Kidney (tissue), 14 donors: ENCODE results near the gene CLDND1. TPM values are rescaled to one million over a fixed set of nuclear protein-coding genes. Genes with fewer than 3 reads are reported as not detected.

Experiments used
- DNase-seq, 5 donors: peaks; one replicate each; pipeline ENCODE4 v3.0.0-alpha.2; 2013 to 2020
- FAIRE-seq: peaks from 2 replicates; lab custom pipeline; 2012; peaks lifted over from hg19 to GRCh38; lab: Jason Lieb, UNC
- H3K27ac ChIP-seq, 2 donors: one replicate each; pipeline ENCODE4 v1.7.0; 2013; ENCODE audit warnings: low read depth in 2 of 2, low read length in 2 of 2, inconsistent platforms in 1 of 2
- H3K27me3 ChIP-seq: one replicate; pipeline ENCODE4 v1.7.1; 2013; ENCODE audit warnings: low read length, inconsistent platforms; ENCODE audit not compliant: control insufficient read depth, insufficient read depth
- H3K36me3 ChIP-seq, 3 donors: one replicate each; pipeline versions ENCODE4 v1.7.0 to v1.7.1; 2013; ENCODE audit warnings: low read length in 3 of 3, control low read depth in 1 of 3, inconsistent platforms in 1 of 3; ENCODE audit not compliant: insufficient read depth in 3 of 3, control insufficient read depth in 2 of 3
- H3K4me1 ChIP-seq, 3 donors: one replicate each; pipeline versions ENCODE4 v1.7.0 to v1.7.1; 2013; ENCODE audit warnings: low read length in 3 of 3, inconsistent platforms in 1 of 3, low read depth in 1 of 3; ENCODE audit not compliant: control insufficient read depth in 2 of 3, insufficient read depth in 2 of 3
- H3K4me3 ChIP-seq, 3 donors: one replicate each; pipeline versions ENCODE4 v1.7.0 to v1.8.1; 2013; ENCODE audit warnings: low read length in 3 of 3, control low read depth in 1 of 3, inconsistent platforms in 1 of 3
- H3K9ac ChIP-seq, 3 donors: one replicate each; pipeline versions ENCODE4 v1.7.0 to v1.7.1; 2013; ENCODE audit warnings: low read length in 3 of 3, control low read depth in 1 of 3, inconsistent platforms in 1 of 3
- H3K9me3 ChIP-seq, 3 donors: one replicate each; pipeline versions ENCODE4 v1.7.0 to v1.7.1; 2013; ENCODE audit warnings: low read length in 3 of 3, control low read depth in 1 of 3, inconsistent platforms in 1 of 3; ENCODE audit not compliant: control insufficient read depth in 2 of 3, insufficient read depth in 1 of 3
- intact Hi-C: fragments of 100-400 bp; cut with DNase I; formaldehyde crosslinking; loops from one replicate; pipeline ENCODE4 v1.11.1; 2022
- polyA plus RNA-seq: library from polyadenylated mRNA; stranded (reverse); fragments of 350-450 nt; fragmentation: Illumina TruSeq; extraction: RNeasy Lipid Tissue Mini Kit (QIAGEN cat#74804); gene quantifications from one replicate; pipeline ENCODE4 v1.2.3, GENCODE V29; 2014; ENCODE audit warnings: low read depth, low replicate concordance; ENCODE audit not compliant: insufficient read depth
- total RNA-seq: library from RNA; stranded (reverse); fragmentation: NEBNext Ultra II Directional; extraction: Animal tissue kit (Norgen Biotek cat#: 25700); gene quantifications from one replicate; pipeline ENCODE4 v1.2.1, GENCODE V29; 2021
- TF ChIP-seq, protein P1 (sequence below): IDR thresholded peaks from 3 replicates; pipeline ENCODE4 v1.5.1; 2012; ENCODE audit warnings: mild to moderate bottlenecking, moderate library complexity, borderline replicate concordance; ENCODE audit not compliant: insufficient read depth; ENCODE audit errors: extremely low read depth
- donor health status: control.
- donor health status: control.
- donor health status: control.
- donor health status: control.
- donor health status: control.
- donor health status: DM: yes; HTN: yes; CAD: no.
- donor health status: Normal renal cell carcinoma (clear cell type).

Gene CLDND1
- total and polyA plus RNA-seq, 2 donors from 2014 or later, result 35.8 to 77.2 TPM

DNA sequence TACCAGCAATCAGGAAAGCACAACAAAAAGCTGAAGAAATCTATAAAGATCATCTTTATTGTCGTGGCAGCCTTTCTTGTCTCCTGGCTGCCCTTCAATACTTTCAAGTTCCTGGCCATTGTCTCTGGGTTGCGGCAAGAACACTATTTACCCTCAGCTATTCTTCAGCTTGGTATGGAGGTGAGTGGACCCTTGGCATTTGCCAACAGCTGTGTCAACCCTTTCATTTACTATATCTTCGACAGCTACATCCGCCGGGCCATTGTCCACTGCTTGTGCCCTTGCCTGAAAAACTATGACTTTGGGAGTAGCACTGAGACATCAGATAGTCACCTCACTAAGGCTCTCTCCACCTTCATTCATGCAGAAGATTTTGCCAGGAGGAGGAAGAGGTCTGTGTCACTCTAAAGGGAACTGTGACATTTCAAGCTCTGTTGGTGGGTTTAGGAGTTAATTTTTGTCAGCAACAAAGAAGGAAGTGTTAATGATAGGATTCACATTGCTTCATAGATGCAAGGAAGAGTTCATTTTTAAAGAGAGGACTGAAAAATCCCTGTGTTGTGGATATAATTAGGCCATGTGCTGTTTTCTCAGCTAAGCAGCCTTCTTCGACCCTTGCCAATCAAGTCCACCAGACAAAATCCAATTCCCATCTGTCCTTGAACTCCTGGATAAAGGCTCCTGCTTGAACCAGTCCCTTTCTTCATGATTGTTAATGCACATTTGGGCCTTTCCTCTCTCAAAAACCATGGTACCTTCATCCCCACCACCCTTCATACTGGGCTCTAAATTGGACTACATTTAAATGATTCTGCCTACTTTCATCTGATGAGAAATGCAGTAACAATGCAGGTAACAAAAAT lies 10.2 kb upstream of the CLDND1 start:
- intact Hi-C loops, result no loop called here

DNA sequence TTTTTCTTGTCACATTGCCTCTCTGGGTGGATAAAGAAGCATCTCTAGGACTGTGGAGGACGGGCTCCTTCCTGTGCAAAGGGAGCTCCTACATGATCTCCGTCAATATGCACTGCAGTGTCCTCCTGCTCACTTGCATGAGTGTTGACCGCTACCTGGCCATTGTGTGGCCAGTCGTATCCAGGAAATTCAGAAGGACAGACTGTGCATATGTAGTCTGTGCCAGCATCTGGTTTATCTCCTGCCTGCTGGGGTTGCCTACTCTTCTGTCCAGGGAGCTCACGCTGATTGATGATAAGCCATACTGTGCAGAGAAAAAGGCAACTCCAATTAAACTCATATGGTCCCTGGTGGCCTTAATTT lies 9.6 kb upstream of the CLDND1 start:
- Histone ChIP-seq H3K4me1 (no peaks in the 10 kb centered on the region), H3K4me3 (no peak overlapping the region), H3K27me3 (no peaks in the 10 kb centered on the region), H3K36me3 (no peaks in the 10 kb centered on the region), H3K9me3 (no peaks in the 10 kb centered on the region), H3K27ac (no peak overlapping the region), H3K9ac (no peak overlapping the region)
- intact Hi-C loops, result no loop called here
- no peak for DNase-seq
- no peak for FAIRE-seq
- TF ChIP-seq, protein P1, sequence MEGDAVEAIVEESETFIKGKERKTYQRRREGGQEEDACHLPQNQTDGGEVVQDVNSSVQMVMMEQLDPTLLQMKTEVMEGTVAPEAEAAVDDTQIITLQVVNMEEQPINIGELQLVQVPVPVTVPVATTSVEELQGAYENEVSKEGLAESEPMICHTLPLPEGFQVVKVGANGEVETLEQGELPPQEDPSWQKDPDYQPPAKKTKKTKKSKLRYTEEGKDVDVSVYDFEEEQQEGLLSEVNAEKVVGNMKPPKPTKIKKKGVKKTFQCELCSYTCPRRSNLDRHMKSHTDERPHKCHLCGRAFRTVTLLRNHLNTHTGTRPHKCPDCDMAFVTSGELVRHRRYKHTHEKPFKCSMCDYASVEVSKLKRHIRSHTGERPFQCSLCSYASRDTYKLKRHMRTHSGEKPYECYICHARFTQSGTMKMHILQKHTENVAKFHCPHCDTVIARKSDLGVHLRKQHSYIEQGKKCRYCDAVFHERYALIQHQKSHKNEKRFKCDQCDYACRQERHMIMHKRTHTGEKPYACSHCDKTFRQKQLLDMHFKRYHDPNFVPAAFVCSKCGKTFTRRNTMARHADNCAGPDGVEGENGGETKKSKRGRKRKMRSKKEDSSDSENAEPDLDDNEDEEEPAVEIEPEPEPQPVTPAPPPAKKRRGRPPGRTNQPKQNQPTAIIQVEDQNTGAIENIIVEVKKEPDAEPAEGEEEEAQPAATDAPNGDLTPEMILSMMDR, result no peak

More for the DNA sequence above, 10.2 kb upstream of the CLDND1 start:
- FAIRE-seq, result no peak
- H3K4me3 ChIP-seq, result no peak overlapping the region
- no peaks in the 10 kb centered on the region for H3K9me3 ChIP-seq
- TF ChIP-seq, protein P1, result no peak
- no peaks in the 10 kb centered on the region for H3K4me1 ChIP-seq
- no peak for DNase-seq
- no peaks in the 10 kb centered on the region for H3K36me3 ChIP-seq
- no peak overlapping the region for H3K9ac ChIP-seq
- no peak overlapping the region for H3K27ac ChIP-seq
- H3K27me3 ChIP-seq, result no peaks in the 10 kb centered on the region

DNA sequence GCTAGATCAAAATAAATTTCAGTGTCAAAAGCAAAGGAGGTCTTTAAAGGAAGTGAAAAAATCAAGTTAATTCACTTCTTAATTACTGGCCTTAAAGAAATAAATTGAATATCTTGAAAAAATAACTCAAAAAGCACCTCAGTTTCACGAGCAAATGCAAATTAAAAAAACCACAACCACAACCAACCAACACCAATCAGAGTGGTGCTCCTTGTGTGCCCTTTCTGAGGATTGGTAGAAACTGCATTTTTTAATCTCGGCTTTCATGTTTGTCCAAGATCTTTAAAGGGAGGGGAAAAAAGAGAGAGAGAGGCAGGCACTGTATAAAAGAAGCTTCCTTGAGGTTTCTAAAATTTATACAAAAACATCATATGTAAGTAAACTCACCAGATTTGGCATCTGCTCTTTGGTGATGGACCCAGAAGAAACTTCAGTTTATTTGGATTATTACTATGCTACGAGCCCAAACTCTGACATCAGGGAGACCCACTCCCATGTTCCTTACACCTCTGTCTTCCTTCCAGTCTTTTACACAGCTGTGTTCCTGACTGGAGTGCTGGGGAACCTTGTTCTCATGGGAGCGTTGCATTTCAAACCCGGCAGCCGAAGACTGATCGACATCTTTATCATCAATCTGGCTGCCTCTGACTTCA lies 9.0 kb upstream of the CLDND1 start, which contains the start of gene GPR15:
GPR15 (plus strand) TSS at position 357 of the 653 bp plus-strand sequence; CDS start at position 413, 56 bp downstream.
- Histone ChIP-seq H3K27ac (no peak within 1 kb of the TSS), H3K4me1 (no peaks in the 10 kb centered on the region), H3K4me3 (no peak within 1 kb of the TSS), H3K9me3 (no peaks in the 10 kb centered on the region), H3K9ac (no peak within 1 kb of the TSS), H3K36me3 (no peaks in the 10 kb centered on the region), H3K27me3 (no peaks in the 10 kb centered on the region)
- TF ChIP-seq, protein P1, result no peak
- DNase-seq, result no peak
- intact Hi-C loops, result no loop called here
- FAIRE-seq, result no peak
